Small intestine (tissue), 7 donors: Measurements from ENCODE around the gene ALDH3B2. TPM values are rescaled to one million over a fixed set of nuclear protein-coding genes. Genes with fewer than 3 reads are reported as not detected.

Experiments used
- DNase-seq, 2 donors: peaks; one replicate each; pipeline versions ENCODE4 v3.0.0 to v3.0.0-alpha.2; 2013
- FAIRE-seq: peaks from 2 replicates; lab custom pipeline; 2012; peaks lifted over from hg19 to GRCh38; lab: Jason Lieb, UNC
- H3K27ac ChIP-seq, 3 donors: one replicate each; pipeline ENCODE4 v1.5.1; 2013; ENCODE audit warnings: low read length in 2 of 3, mild to moderate bottlenecking in 2 of 3, control low read depth in 1 of 3, inconsistent platforms in 1 of 3, low read depth in 1 of 3, moderate library complexity in 1 of 3
- H3K27me3 ChIP-seq, 3 donors: one replicate each; pipeline ENCODE4 v1.6.1; 2013; ENCODE audit warnings: low read length in 3 of 3, inconsistent platforms in 1 of 3; ENCODE audit not compliant: control insufficient read depth in 3 of 3, insufficient read depth in 3 of 3
- H3K36me3 ChIP-seq, 3 donors: one replicate each; pipeline ENCODE4 v1.6.1; 2013; ENCODE audit warnings: low read length in 3 of 3, inconsistent platforms in 1 of 3, low read depth in 1 of 3, mild to moderate bottlenecking in 1 of 3, moderate library complexity in 1 of 3; ENCODE audit not compliant: control insufficient read depth in 3 of 3, insufficient read depth in 2 of 3
- H3K4me1 ChIP-seq, 3 donors: one replicate each; pipeline ENCODE4 v1.6.1; 2013; ENCODE audit warnings: low read length in 2 of 3, inconsistent platforms in 1 of 3, low read depth in 1 of 3, mild to moderate bottlenecking in 1 of 3, moderate library complexity in 1 of 3; ENCODE audit not compliant: control insufficient read depth in 3 of 3, insufficient read depth in 2 of 3
- H3K4me3 ChIP-seq, 3 donors: one replicate each; pipeline ENCODE4 v1.5.1; 2013; ENCODE audit warnings: low read length in 3 of 3, control low read depth in 1 of 3, inconsistent platforms in 1 of 3, low read depth in 1 of 3, mild to moderate bottlenecking in 1 of 3, moderate library complexity in 1 of 3
- H3K9me3 ChIP-seq, 2 donors: one replicate each; pipeline ENCODE4 v1.6.1; 2013; ENCODE audit warnings: low read depth in 1 of 2, low read length in 1 of 2; ENCODE audit not compliant: control insufficient read depth in 2 of 2, insufficient read depth in 1 of 2
- WGBS, 3 donors: extraction: QIAGEN DNeasy Blood & Tissue Kit; methylation state at CpG; one replicate each; pipeline ENCODE4 v1.1.7; 2013; 5-methylcytosine and 5-hydroxymethylcytosine counted together
- polyA plus RNA-seq, 4 donors: library from polyadenylated mRNA; stranded (reverse) in 3 of 4; unstranded in 1 of 4; fragments of 200-250 nt in 3 of 4; fragments of 120-200 nt in 1 of 4; gene quantifications; one replicate each; pipeline versions ENCODE4 v1.2.1 to v1.2.3, GENCODE V29; 2013
- donor health status: healthy with polysubstance abuse.
- donor health status: control.
- donor health status: control.
- donor health status: Bipolar disorder and iron deficiency.
- donor health status: healthy.

ALDH3B2 gene
- polyA plus RNA-seq, 4 donors, result 0.03 to 0.12 TPM; not detected in 2

GRCh38 chr11:67666676-67667489 is 7.5 kb downstream of the ALDH3B2 start:
- Histone ChIP-seq H3K27me3 (no peaks in the 10 kb centered on the region), H3K4me1 (peaks cover 0 to 5% (median 0%) of the 10 kb centered on the region in 3 donors), H3K27ac (no peak overlapping the region), H3K4me3 (no peak overlapping the region), H3K9me3 (no peaks in the 10 kb centered on the region), H3K36me3 (no peaks in the 10 kb centered on the region)
- no peak for FAIRE-seq
- WGBS, 3 donors, result 65 to 74% (median 72%) methylated on average over 19 to 20 of the region's 20 CpGs
- DNase-seq, result no peak

- H3K4me1 ChIP-seq, result peaks cover 0 to 5% (median 0%) of the 10 kb centered on the region in 3 donors
- H3K27me3 ChIP-seq, result no peaks in the 10 kb centered on the region
- no peaks in the 10 kb centered on the region for H3K9me3 ChIP-seq
- DNase-seq (no peak), FAIRE-seq (no peak)
- H3K27ac ChIP-seq, result no peak overlapping the region
- H3K36me3 ChIP-seq, result no peaks in the 10 kb centered on the region
- 79 to 90% (median 89%) methylated on average over 7 to 11 of the region's 11 CpGs for WGBS, 3 donors
- H3K4me3 ChIP-seq, result no peak overlapping the region
Observed at GRCh38 chr11:67666303-67666645, 8.1 kb downstream of the ALDH3B2 start.

GRCh38 chr11:67665541-67666302 is 8.7 kb downstream of the ALDH3B2 start:
- WGBS, 3 donors, result 54 to 72% (median 58%) methylated on average over 22 to 24 of the region's 24 CpGs
- no peak overlapping the region for H3K27ac ChIP-seq
- H3K9me3 ChIP-seq, result no peaks in the 10 kb centered on the region
- peak; percentile 40 to 47 for DNase-seq
- no peaks in the 10 kb centered on the region for H3K36me3 ChIP-seq
- H3K4me1 ChIP-seq, result peaks cover 0 to 5% (median 0%) of the 10 kb centered on the region in 3 donors
- H3K27me3 ChIP-seq, result no peaks in the 10 kb centered on the region
- no peak for FAIRE-seq
- no peak overlapping the region for H3K4me3 ChIP-seq

GRCh38 chr11:67664696-67665540 is 9.5 kb downstream of the ALDH3B2 start:
- no peaks in the 10 kb centered on the region for H3K27me3 ChIP-seq
- H3K36me3 ChIP-seq, result no peaks in the 10 kb centered on the region
- DNase-seq (peak in 1 of 2 donors; percentile 0), FAIRE-seq (no peak)
- 86 to 89% (median 88%) methylated on average over 29 to 33 of the region's 33 CpGs for WGBS, 3 donors
- H3K4me3 ChIP-seq, result no peak overlapping the region
- H3K9me3 ChIP-seq, result no peaks in the 10 kb centered on the region
- no peak overlapping the region for H3K27ac ChIP-seq
- peaks cover 0 to 5% (median 0%) of the 10 kb centered on the region in 3 donors for H3K4me1 ChIP-seq

- H3K9me3 ChIP-seq, result no peaks in the 10 kb centered on the region
- H3K4me3 ChIP-seq, result no peak overlapping the region
- FAIRE-seq (no peak), DNase-seq (peak in 1 of 2 donors; percentile 0)
- WGBS, 3 donors, result 85 to 92% (median 87%) methylated on average over 16 of the region's 16 CpGs
- no peaks in the 10 kb centered on the region for H3K36me3 ChIP-seq
- H3K27ac ChIP-seq, result no peak overlapping the region
- no peaks in the 10 kb centered on the region for H3K27me3 ChIP-seq
- H3K4me1 ChIP-seq, result peaks cover 0 to 5% (median 0%) of the 10 kb centered on the region in 3 donors
Observed at GRCh38 chr11:67664213-67664585, 10.2 kb downstream of the ALDH3B2 start.

- Histone ChIP-seq H3K27ac (no peak overlapping the region), H3K9me3 (no peaks in the 10 kb centered on the region), H3K27me3 (no peaks in the 10 kb centered on the region), H3K4me1 (peaks cover 0 to 5% (median 0%) of the 10 kb centered on the region in 3 donors), H3K36me3 (no peaks in the 10 kb centered on the region), H3K4me3 (no peak overlapping the region)
- DNase-seq (no peak), FAIRE-seq (no peak)
- WGBS, 3 donors, result 89 to 92% (median 91%) methylated on average over 19 to 22 of the region's 22 CpGs
Observed at GRCh38 chr11:67663532-67664212, 10.8 kb downstream of the ALDH3B2 start.

GRCh38 chr11:67662835-67663531 is 11.4 kb downstream of the ALDH3B2 start:
- DNase-seq (no peak), FAIRE-seq (no peak)
- no peaks in the 10 kb centered on the region for H3K27me3 ChIP-seq
- H3K4me3 ChIP-seq, result no peak overlapping the region
- H3K36me3 ChIP-seq, result no peaks in the 10 kb centered on the region
- peaks cover 0 to 5% (median 0%) of the 10 kb centered on the region in 3 donors for H3K4me1 ChIP-seq
- WGBS, 3 donors, result 74 to 88% (median 81%) methylated on average over 19 of the region's 19 CpGs
- no peaks in the 10 kb centered on the region for H3K9me3 ChIP-seq
- H3K27ac ChIP-seq, result no peak overlapping the region
